Panc1 (cell line): ENCODE data around the gene ALPL. TPM values are rescaled to one million over a fixed set of nuclear protein-coding genes. Genes with fewer than 3 reads are reported as not detected.

Experiments
- ATAC-seq: fragments of 200-7000 bp; cut with Tn5 transposase; 2 replicates; pipeline ENCODE4 v1.9.1; 2020; ENCODE audit warnings: mild to moderate bottlenecking, moderate library complexity
- BruUV-seq: library from RNA; stranded (reverse); fragments of 400-500 nt; replicated peaks from 2 replicates; lab custom pipeline; 2021; lab: Mats Ljungman, UMichigan
- CTCF ChIA-PET: fragments of 300-600 bp; sonication (Branson Sonifier 250); formaldehyde crosslinking; loops from one replicate; lab custom pipeline; 2022; ENCODE audit warnings: antibody characterized with exemption; lab: Charles Lee
- POLR2A ChIA-PET: fragments of 300-600 bp; sonication (Branson Sonifier 250); formaldehyde crosslinking; loops from one replicate; lab custom pipeline; 2022; ENCODE audit warnings: antibody characterized with exemption; lab: Charles Lee
- DNase-seq: peaks from one replicate; pipeline ENCODE4 v3.0.0-alpha.2; 2010; ENCODE audit warnings: low read depth, low spot score
- H3K27ac ChIP-seq: 2 replicates; pipeline ENCODE4 v1.5.1; 2011; ENCODE audit warnings: mild to moderate bottlenecking, low read length, inconsistent platforms
- H3K27me3 ChIP-seq: fragments of 200-500 bp; sonication (Bioruptor generic); 2 replicates; pipeline ENCODE4 v1.6.0; 2014; ENCODE audit warnings: low read length, inconsistent platforms; ENCODE audit not compliant: control insufficient read depth, insufficient read depth
- H3K36me3 ChIP-seq: fragments of 200-500 bp; sonication (Bioruptor generic); 2 replicates; pipeline ENCODE4 v1.5.1; 2014; ENCODE audit warnings: inconsistent platforms, mild to moderate bottlenecking, low read length, moderate library complexity; ENCODE audit not compliant: control insufficient read depth, insufficient read depth
- H3K4me1 ChIP-seq: 2 replicates; pipeline ENCODE4 v1.5.1; 2011; ENCODE audit warnings: inconsistent platforms, mild to moderate bottlenecking, low read length, moderate library complexity; ENCODE audit not compliant: control insufficient read depth, insufficient read depth
- H3K4me3 ChIP-seq, 2 experiments: 2 replicates each; pipeline ENCODE4 v1.5.1; 2011 to 2012; ENCODE audit warnings: low read depth in 2 of 2, low read length in 2 of 2, mild to moderate bottlenecking in 2 of 2, inconsistent platforms in 1 of 2, moderate library complexity in 1 of 2
- H3K9me3 ChIP-seq: fragments of 200-500 bp; sonication (Bioruptor generic); 2 replicates; pipeline ENCODE4 v1.5.1; 2014; ENCODE audit warnings: low read depth, mild to moderate bottlenecking, inconsistent platforms, low read length, moderate library complexity; ENCODE audit not compliant: control insufficient read depth, insufficient read depth
- POLR2AphosphoS5 ChIP-seq: IDR thresholded peaks from 2 replicates; pipeline ENCODE4 v1.6.1; 2012; ENCODE audit warnings: mild to moderate bottlenecking, low read depth, low read length, moderate library complexity
- SIN3A ChIP-seq: IDR thresholded peaks from 2 replicates; pipeline ENCODE4 v1.6.1; 2012; ENCODE audit warnings: low read depth, mild to moderate bottlenecking, low read length, moderate library complexity, borderline replicate concordance; ENCODE audit not compliant: insufficient read depth
- TCF7L2 ChIP-seq: IDR thresholded peaks from 2 replicates; pipeline ENCODE4 v1.6.1; 2011; ENCODE audit warnings: mild to moderate bottlenecking, low read depth, low read length, inconsistent platforms
- in situ Hi-C: cut with HindIII; loops from 2 replicates; pipeline ENCODE4 v1.10.0; 2016; ENCODE audit warnings: low sequenced_read_pairs, low pct_unique_long_range_greater_than_20kb
- intact Hi-C: fragments of 100-400 bp; cut with micrococcal nuclease; formaldehyde crosslinking; loops from one replicate; pipeline ENCODE4 v1.10.0; 2022; ENCODE audit not compliant: unreplicated experiment
- total RNA-seq: library from RNA; stranded (reverse); gene quantifications from one replicate; pipeline ENCODE4 v1.2.1, GENCODE V29; 2021; ENCODE audit not compliant: unreplicated experiment
- TF ChIP-seq, protein P1 (sequence below), 2 experiments: IDR thresholded peaks; 2 replicates each; pipeline ENCODE4 v1.6.1; 2011 to 2012; ENCODE audit warnings: low read depth in 2 of 2, control low read depth in 1 of 2, low read length in 1 of 2, mild to moderate bottlenecking in 1 of 2, moderate library complexity in 1 of 2; ENCODE audit not compliant: insufficient read depth in 1 of 2
- TF ChIP-seq, protein P2 (sequence below): fragments of 450-650 bp; IDR thresholded peaks from 2 replicates; pipeline ENCODE4 v1.5.1; 2017; ENCODE audit warnings: mild to moderate bottlenecking

The ALPL gene
- total RNA-seq, 1 experiment from 2014 or later: 0.82 TPM

- TF ChIP-seq, protein P1, sequence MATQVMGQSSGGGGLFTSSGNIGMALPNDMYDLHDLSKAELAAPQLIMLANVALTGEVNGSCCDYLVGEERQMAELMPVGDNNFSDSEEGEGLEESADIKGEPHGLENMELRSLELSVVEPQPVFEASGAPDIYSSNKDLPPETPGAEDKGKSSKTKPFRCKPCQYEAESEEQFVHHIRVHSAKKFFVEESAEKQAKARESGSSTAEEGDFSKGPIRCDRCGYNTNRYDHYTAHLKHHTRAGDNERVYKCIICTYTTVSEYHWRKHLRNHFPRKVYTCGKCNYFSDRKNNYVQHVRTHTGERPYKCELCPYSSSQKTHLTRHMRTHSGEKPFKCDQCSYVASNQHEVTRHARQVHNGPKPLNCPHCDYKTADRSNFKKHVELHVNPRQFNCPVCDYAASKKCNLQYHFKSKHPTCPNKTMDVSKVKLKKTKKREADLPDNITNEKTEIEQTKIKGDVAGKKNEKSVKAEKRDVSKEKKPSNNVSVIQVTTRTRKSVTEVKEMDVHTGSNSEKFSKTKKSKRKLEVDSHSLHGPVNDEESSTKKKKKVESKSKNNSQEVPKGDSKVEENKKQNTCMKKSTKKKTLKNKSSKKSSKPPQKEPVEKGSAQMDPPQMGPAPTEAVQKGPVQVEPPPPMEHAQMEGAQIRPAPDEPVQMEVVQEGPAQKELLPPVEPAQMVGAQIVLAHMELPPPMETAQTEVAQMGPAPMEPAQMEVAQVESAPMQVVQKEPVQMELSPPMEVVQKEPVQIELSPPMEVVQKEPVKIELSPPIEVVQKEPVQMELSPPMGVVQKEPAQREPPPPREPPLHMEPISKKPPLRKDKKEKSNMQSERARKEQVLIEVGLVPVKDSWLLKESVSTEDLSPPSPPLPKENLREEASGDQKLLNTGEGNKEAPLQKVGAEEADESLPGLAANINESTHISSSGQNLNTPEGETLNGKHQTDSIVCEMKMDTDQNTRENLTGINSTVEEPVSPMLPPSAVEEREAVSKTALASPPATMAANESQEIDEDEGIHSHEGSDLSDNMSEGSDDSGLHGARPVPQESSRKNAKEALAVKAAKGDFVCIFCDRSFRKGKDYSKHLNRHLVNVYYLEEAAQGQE (IDR thresholded peaks at IDR 0.05; ENCODE audit: insufficient read depth in 1 of 2, low read depth in 2 of 2, low read length in 1 of 2): no peak
- TF ChIP-seq POLR2AphosphoS5 (no peak), SIN3A (no peak), TCF7L2 (no peak)
- TF ChIP-seq, protein P2, sequence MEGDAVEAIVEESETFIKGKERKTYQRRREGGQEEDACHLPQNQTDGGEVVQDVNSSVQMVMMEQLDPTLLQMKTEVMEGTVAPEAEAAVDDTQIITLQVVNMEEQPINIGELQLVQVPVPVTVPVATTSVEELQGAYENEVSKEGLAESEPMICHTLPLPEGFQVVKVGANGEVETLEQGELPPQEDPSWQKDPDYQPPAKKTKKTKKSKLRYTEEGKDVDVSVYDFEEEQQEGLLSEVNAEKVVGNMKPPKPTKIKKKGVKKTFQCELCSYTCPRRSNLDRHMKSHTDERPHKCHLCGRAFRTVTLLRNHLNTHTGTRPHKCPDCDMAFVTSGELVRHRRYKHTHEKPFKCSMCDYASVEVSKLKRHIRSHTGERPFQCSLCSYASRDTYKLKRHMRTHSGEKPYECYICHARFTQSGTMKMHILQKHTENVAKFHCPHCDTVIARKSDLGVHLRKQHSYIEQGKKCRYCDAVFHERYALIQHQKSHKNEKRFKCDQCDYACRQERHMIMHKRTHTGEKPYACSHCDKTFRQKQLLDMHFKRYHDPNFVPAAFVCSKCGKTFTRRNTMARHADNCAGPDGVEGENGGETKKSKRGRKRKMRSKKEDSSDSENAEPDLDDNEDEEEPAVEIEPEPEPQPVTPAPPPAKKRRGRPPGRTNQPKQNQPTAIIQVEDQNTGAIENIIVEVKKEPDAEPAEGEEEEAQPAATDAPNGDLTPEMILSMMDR: no peak
- in situ Hi-C loops (no loop called here), intact Hi-C loops (loop anchor here (10.0 kb wide), 1 partner anchor 117 kb away; no protein-coding TSS in a partner anchor)
- H3K9me3 ChIP-seq: no peaks in the 10 kb centered on the region
- ChIA-PET POLR2A (interaction anchor here (0.5 to 0.7 kb wide), 2 partner anchors 118 to 217 kb away, joined by 7 to 16 read pairs; no protein-coding TSS in a partner anchor), CTCF (interaction anchor here (0.6 kb wide), 2 partner anchors 27 to 35 kb away, joined by 4 to 5 read pairs; no protein-coding TSS in a partner anchor)
- no peaks in the 10 kb centered on the region for H3K36me3 ChIP-seq
- H3K4me3 ChIP-seq: no peak overlapping the region
- DNase-seq (no peak), ATAC-seq (no peak)
- no peak overlapping the region for H3K27ac ChIP-seq
- H3K4me1 ChIP-seq: no peaks in the 10 kb centered on the region
- no TSS peak for BruUV-seq
- no peaks in the 10 kb centered on the region for H3K27me3 ChIP-seq
Observed at GRCh38 chr1:21537932-21538630, 28.9 kb downstream of the ALPL start.

DNA sequence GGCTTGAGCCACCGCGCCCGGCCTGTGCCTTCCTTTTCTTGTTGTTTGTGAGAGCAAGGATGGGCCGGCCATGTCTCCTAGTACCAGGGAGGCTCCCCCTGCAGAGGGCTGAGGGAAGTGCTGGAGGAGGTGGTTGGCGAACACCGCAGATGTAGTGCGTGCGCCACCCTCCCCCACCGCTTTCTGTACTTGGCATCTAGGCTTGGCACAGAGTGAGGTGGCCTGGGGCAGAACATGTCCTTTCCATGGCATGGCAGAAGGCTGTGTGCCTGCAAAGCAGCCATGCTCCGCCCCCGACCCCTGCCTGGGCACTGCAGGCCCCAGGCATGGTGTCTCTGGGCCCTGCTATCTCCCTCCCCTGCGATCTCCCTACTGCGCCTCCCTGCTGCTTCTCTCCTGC is 30.7 kb downstream of the ALPL start:
- Histone ChIP-seq H3K4me1 (no peaks in the 10 kb centered on the region), H3K27me3 (no peaks in the 10 kb centered on the region), H3K36me3 (no peaks in the 10 kb centered on the region), H3K9me3 (no peaks in the 10 kb centered on the region), H3K27ac (no peak overlapping the region), H3K4me3 (no peak overlapping the region)
- DNase-seq (no peak), ATAC-seq (peak; percentile 68; the same call in 1 of the 2 replicates)
- CTCF ChIA-PET: no interaction called here
- in situ Hi-C loops (no loop called here), intact Hi-C loops (loop anchor here (10.0 kb wide), 1 partner anchor 115 kb away; no protein-coding TSS in a partner anchor)
- POLR2A ChIA-PET: no interaction called here
- BruUV-seq: no TSS peak
- TF ChIP-seq, protein P1 (IDR thresholded peaks at IDR 0.05; ENCODE audit: insufficient read depth in 1 of 2, low read depth in 2 of 2, low read length in 1 of 2): no peak
- no peak for TF ChIP-seq POLR2AphosphoS5
- no peak for TF ChIP-seq SIN3A
- TF ChIP-seq, protein P2: no peak; the same call in 1 of the 2 replicates
- TF ChIP-seq TCF7L2: no peak
